HG03457 (cell line): ENCODE measurements around the gene PACRG.

Source experiments
- ATAC-seq: cut with Tn5 transposase; IDR thresholded peaks from one replicate; pipeline ENCODE4 v1.9.1; 2021; ENCODE audit warnings: moderate number of reproducible peaks; ENCODE audit not compliant: unreplicated experiment

Gene PACRG

DNA sequence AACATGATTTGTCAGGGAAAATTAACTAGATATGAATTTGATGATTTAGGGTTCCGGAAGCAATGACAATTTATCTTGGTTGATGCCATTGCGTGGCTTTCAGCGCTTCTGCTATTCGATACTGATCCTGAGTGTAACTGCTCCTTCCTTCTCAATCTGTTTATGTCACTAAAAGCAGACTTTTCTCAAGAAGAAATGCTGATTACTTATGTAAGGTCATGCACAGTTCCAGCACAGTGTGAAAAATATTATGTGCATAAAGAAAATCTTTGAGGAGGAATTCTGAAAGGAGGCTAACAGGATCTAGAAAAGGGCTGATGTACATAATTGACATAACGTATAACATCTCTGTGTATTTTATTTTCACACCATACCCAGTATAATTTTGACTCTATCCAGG lies 336.6 kb downstream of the PACRG start:
- no peak for ATAC-seq

DNA sequence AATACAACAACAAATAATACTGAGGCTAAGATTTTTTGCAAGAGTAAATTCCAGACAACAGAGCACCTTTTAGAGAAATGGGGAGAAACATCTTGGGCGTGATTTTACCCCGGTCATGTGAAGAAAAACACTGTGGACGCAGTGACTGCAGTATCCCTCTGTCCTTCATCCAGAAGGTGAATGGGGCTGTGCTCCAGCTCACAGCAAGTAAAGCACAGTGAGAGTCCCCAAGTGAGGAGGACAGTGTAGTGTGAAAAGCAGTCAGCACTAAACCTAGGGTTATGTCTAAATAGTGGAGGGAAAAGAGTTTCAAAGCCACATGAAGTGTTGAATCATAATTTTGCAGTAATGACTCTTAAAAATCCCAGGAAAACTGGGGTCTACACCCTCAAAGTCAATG lies 338.4 kb downstream of the PACRG start:
- ATAC-seq = no peak

DNA sequence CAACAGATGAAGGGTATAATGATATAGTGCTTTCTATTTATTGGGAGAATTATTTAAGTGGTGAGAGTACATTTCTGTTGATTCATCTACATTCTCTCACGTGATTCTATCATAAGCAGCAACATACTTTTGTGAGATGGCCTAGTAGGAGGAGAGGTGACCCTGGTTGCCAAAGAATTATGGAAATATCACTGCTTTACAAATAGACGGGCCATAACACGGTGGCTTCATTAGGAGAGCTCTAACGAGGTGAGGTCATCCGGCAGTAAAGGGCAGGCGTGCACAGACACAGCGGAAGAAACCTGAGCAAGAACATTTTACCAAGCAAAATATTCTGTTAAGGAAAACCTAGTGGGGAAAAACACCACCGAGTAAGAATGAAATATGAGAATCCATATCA lies 349.4 kb downstream of the PACRG start:
- ATAC-seq = no peak

- no peak for ATAC-seq
Measured at GRCh38 chr6:163078712-163079111, 350.9 kb downstream of the PACRG start.

DNA sequence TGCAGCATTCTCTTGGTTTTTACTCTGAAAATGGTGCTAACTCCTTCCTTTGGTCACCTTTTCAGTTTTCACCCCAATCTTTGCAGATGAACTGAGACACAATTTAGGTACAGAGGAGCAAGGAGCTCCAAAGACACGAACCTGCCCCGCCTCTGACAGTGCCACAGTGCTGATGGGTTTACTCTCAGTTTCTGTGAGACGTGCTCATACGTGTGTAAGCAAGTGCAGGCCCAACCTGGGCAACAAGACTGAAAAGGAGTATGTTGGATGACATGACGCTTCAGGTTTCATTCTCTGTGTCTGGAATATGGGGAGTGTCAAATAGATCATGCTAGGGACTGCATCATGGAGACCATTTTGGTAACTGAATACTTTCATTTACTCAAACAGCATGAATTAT lies 352.5 kb downstream of the PACRG start:
- no peak for ATAC-seq

DNA sequence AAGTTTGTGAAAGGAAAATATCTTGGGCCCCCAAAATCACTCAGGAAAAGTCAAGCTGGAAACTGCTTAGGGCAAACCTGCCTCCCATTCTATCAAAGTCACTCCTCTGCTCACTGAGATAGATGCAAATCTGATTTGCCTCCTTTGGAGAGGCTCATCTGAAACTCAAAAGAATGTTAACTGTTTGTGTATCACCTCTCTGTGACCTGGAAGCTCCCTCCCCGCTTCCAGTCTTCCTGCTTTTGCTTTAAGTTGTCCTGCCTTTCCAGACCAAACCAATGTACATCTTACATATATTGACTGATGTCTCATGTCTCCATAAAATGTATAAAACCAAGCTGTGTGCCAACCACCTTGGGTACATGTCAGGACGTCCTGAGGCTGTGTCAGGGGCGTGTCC lies 355.4 kb downstream of the PACRG start:
- no peak for ATAC-seq

DNA sequence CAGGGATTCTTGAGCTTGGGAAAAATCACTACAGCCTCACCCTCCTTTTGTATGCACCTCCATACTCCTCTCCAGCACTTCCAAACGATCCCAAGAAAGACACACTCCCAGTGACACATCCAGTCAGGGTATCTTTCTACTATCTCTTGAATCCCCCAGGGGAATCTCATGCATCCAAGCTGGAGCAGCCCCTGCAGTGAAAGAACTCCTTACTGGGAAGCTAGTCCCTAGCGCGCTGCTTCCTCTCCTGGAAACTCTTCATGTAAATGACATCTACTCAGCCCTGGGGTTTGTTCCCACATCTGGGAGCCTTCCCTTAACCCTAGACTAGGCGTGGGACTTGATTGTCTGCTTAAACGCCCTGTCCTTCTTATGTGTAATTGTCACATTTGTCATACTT lies 357.7 kb downstream of the PACRG start:
- ATAC-seq = no peak

DNA sequence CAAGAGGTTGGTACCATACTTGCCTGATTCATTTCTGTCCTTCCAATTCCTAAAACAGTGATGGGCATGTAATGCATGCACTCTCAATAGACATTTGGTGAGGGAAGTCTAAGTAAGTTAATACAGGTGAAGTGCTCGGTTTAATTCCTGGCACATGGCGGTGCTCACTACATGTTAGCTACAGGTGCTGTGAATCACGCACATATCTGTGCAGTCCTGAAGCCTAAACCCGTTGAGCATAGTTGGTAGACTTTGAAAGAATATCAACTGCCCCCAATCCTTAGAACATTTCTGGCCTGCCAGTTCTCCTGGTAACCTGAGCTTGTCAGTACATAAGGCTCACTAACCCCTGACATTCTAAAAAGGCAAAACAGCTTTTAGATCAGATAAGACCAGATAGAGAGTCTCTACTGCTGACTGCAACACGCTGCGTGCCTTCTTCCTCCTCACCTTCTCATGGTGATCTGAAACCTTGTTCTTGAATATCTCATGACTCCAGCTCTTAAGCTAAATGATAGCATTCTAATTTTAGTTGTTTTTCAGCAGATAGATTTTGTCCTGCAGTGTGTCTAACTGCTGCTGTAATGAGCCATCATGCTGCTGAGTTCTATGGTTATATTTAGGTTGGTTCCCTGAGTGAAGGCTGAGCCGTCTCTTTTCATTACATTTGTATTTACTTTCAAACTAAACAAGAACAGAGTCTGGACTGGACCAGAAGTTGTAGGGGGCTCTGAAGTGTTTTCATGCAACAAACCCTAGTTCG lies 358.3 kb downstream of the PACRG start:
- no peak for ATAC-seq

GRCh38 chr6:163086624-163086920 lies 358.8 kb downstream of the PACRG start:
- no peak for ATAC-seq

GRCh38 chr6:163087981-163088380 lies 360.2 kb downstream of the PACRG start:
- no peak for ATAC-seq

GRCh38 chr6:163092876-163093275 lies 365.1 kb downstream of the PACRG start:
- ATAC-seq = no peak

- ATAC-seq = no peak
Measured at GRCh38 chr6:163094881-163095280, 367.1 kb downstream of the PACRG start.

GRCh38 chr6:163095401-163095800 lies 367.6 kb downstream of the PACRG start:
- no peak for ATAC-seq

GRCh38 chr6:163098827-163099479 lies 371.2 kb downstream of the PACRG start:
- no peak for ATAC-seq

DNA sequence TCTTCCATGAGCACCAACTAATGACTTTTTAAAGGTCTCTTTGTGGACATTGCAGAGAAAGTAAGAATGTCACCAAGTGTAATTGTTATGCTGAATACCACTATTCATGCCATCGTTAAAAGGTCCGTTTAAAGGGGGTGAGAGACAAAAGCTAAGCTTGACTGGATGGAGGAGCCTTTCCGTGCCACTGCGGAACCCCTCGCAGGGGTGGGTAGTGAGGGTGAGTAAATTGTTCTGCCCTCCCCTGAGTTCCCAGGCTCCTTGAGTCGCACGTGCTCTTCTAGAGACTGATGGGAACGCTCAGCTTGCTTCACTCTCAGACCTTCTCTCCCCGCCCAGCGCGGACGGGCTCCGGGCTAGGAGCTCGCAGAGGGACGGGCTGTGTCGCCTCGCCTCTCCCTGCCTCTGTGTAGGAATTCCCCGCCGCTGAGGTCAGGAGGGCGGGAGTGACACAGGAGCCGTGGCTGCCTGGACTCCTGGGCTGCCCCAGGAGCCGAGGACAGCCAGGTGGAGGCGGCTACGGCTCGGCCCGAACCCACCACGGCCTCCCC lies 371.9 kb downstream of the PACRG start:
- ATAC-seq = no peak

- no peak for ATAC-seq
Measured at GRCh38 chr6:163100259-163100658, 372.5 kb downstream of the PACRG start.

DNA sequence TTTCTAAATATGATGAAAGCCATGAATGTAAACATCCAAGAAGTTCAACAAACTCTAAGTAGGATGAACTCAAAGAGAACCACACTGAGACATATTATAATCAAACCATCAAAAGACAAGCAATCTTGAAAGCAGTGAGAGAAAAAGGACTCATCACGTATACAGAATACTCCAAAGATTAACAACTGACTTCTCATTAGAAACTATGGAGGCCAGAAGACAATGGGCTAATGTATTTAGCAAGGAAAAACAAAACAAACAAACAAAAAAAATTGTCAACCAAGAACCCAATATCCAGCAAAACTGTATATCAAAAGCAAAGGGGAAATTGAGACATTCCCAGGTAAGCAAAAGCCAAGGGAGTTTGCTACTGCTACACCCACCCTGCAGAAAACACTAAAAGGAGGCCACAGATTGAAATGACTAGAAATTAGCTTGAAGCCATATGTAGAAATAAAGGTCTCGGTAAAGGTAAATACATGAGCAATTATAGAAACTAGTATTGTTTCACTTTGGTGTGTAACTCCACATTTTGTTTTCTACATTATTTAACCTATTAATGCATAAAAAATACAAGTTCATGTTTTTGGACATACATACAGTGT lies 385.7 kb downstream of the PACRG start:
- ATAC-seq = no peak

DNA sequence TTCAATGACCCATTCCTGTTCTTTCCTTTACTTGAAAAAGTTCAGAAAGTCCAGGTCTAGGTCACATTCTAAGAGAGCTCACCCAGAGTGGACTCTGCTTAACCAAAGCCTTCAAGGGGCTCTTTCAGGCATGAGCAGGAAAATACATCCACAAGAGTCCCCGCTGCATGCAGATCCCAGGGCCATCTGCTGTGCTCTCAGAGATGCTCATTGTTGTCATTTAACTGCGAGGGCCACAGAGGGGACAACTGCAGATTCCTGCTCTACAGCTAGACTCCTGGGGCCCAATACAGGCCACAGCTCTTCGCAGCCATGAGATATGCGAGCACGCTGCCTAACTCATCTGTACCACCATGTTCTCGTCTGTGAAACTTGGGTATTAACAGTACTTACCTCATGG lies 391.2 kb downstream of the PACRG start:
- no peak for ATAC-seq

DNA sequence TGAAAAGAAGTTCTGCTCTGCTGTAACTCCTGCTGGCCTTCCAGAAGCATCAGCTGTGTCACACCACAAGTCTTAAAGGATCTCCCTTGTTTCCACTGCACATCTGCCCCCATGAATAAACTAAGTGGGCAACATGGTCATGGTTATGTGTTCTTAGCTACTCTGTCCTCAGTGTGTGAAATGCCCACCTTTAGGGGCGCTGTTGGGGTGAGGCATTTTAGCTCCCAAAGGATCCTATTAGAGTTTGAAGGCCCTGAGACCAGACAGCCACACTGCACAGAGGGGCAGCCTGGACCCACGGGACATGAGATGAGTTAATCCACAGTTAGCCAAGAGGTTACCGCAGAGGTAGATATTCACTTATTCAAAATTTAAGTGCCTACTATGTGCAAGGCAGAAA lies 392.4 kb downstream of the PACRG start:
- ATAC-seq = no peak

GRCh38 chr6:163121270-163121669 lies 393.5 kb downstream of the PACRG start:
- ATAC-seq = no peak

- ATAC-seq = no peak
Measured at GRCh38 chr6:163122365-163122764, 394.6 kb downstream of the PACRG start.

DNA sequence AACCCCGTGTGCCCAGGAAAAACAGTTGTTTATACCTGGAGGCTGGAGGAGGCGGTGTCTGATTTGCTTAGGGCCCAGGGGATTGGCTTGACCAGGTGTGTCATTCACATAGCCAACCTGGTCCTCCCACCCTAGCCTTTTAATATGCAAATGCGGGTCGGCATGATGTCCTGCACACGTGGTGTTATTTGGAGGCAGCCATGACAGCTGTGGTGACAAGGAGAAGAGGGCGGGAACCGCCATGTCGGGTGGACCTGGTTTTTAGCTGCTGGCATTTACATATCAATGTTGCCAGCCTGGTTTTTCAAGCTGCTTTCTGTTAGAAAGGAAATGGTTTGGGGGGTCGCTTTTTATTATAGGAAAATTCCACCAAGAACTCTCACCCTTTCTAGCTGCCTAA lies 395.3 kb downstream of the PACRG start:
- no peak for ATAC-seq
